ENCODE measurements around the gene SIAH3. TPM values are rescaled to one million over a fixed set of nuclear protein-coding genes. Genes with fewer than 3 reads are reported as not detected.
A peak's percentile ranks its signal among the peaks of the same experiment; 100 is the strongest.

The SIAH3 gene
- total RNA-seq, 6 experiments from 2014 or later: not detected

DNA sequence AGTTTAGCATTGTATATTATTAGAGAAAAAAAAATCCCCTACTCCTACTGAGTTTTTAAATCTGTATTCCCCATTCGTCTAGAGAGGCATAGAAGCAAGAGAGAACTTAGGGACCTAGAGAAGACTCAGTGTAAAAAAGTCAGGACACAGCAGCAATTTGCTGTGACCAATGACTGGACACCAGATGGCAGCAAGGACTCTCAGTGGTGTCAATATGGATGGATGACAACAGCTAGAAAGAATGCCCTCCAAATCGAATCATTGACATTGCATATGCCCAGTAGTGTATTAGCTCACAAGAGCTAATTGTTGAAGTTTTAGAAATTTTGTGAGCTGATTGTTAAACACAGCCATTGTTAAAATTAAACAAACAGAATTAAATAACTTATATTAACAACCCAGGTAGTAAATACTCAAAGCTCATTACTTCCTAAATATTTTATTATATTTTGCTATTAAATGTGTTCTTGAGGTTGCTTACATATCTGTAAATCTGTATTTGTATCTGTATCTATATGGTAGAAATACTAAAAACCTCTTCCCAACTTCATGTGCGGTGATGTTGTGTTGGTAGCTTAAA, 43.9 kb downstream of the SIAH3 start:
- peak; percentile 33 for DNase-seq

DNA sequence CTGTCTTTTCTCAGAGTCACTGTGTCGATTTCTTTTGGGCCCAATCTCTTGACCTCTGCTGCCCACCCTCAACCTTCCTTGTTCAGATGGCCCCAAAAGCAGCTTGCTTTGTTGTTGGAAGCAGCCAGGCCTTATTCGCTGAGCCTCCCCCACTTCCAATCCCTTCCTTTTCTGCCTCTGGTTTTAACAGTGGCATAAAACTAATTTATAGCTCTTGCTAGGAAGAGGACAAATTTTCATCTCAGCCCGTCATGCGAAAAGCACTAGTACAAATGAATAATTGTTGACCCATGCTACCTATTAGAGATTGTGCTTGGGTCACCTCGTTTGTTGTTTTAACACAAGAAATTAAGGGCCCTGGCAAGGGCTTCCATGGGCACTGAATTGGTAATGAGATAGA, 51.1 kb downstream of the SIAH3 start:
- TF ChIP-seq, protein P1, sequence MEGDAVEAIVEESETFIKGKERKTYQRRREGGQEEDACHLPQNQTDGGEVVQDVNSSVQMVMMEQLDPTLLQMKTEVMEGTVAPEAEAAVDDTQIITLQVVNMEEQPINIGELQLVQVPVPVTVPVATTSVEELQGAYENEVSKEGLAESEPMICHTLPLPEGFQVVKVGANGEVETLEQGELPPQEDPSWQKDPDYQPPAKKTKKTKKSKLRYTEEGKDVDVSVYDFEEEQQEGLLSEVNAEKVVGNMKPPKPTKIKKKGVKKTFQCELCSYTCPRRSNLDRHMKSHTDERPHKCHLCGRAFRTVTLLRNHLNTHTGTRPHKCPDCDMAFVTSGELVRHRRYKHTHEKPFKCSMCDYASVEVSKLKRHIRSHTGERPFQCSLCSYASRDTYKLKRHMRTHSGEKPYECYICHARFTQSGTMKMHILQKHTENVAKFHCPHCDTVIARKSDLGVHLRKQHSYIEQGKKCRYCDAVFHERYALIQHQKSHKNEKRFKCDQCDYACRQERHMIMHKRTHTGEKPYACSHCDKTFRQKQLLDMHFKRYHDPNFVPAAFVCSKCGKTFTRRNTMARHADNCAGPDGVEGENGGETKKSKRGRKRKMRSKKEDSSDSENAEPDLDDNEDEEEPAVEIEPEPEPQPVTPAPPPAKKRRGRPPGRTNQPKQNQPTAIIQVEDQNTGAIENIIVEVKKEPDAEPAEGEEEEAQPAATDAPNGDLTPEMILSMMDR (IDR thresholded peaks at IDR 0.05): no peak
- H3K27ac Mint-ChIP-seq: no peak overlapping the region
- no peak overlapping the region for H3K4me3 Mint-ChIP-seq
- DNase-seq: no peak
- peaks cover 12% of the 10 kb centered on the region; the same call in 1 of the 2 replicates for H3K27me3 Mint-ChIP-seq (ENCODE audit: insufficient read depth)
- H3K4me1 Mint-ChIP-seq (ENCODE audit: low read depth): no peaks in the 10 kb centered on the region
- H3K9me3 Mint-ChIP-seq: no peaks in the 10 kb centered on the region; the same call in 1 of the 2 replicates
- H3K36me3 Mint-ChIP-seq (ENCODE audit: low read depth): no peaks in the 10 kb centered on the region

More for the DNA sequence above, 43.9 kb downstream of the SIAH3 start:
- TF ChIP-seq, protein P1 (IDR thresholded peaks at IDR 0.05): peak; percentile 71
- H3K4me1 Mint-ChIP-seq (ENCODE audit: low read depth): no peaks in the 10 kb centered on the region
- H3K27ac Mint-ChIP-seq: no peak overlapping the region
- H3K36me3 Mint-ChIP-seq (ENCODE audit: low read depth): no peaks in the 10 kb centered on the region
- no peak overlapping the region for H3K4me3 Mint-ChIP-seq
- H3K9me3 Mint-ChIP-seq: no peaks in the 10 kb centered on the region; the same call in 1 of the 2 replicates
- H3K27me3 Mint-ChIP-seq (ENCODE audit: insufficient read depth): peaks cover 1% of the 10 kb centered on the region

DNA sequence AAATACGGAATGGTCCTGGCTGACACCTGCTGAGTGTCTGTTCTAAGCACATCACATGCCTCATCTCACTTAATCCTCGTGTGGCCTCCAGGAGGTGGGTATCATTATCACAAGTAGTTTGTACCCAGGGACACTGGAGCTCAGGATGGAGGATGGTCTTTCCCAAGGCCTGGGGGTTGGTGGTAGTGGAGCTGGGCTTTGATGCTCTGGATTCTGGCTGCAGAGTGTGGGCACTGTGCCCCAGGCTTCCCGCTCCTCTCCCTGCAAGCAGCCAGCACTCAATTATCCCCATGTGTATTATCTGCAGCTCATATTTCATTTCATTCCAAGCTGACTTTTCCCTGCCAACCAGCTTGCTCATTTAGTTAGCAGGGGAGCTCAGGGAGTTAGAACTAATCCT, 52.1 kb downstream of the SIAH3 start:
- DNase-seq: no peak
- H3K36me3 Mint-ChIP-seq (ENCODE audit: low read depth): no peaks in the 10 kb centered on the region
- TF ChIP-seq, protein P1 (IDR thresholded peaks at IDR 0.05): no peak
- no peak overlapping the region for H3K27ac Mint-ChIP-seq
- H3K4me1 Mint-ChIP-seq (ENCODE audit: low read depth): no peaks in the 10 kb centered on the region
- peaks cover 13% of the 10 kb centered on the region for H3K27me3 Mint-ChIP-seq (ENCODE audit: insufficient read depth)
- H3K4me3 Mint-ChIP-seq: no peak overlapping the region
- H3K9me3 Mint-ChIP-seq: no peaks in the 10 kb centered on the region

DNA sequence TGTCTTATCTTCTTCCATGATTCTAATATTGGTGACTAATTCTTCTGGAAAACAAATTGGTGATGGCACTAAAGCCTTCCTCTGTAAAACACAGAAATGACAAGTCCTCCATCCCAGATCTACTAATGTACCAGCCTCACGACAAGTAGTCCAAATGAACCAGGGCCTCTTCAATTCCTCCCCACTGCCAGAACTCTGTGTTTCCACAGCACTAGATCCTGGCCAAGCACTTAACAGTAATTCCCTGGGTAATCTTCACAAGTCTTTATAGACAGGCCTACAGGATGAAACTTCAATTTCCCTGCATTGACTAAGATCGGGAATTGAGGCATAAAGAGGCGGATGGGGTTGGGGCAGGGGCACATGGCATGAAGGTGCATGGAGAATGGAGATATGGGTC, 52.7 kb downstream of the SIAH3 start:
- H3K27ac Mint-ChIP-seq: no peak overlapping the region
- no peak overlapping the region for H3K4me3 Mint-ChIP-seq
- DNase-seq: no peak
- TF ChIP-seq, protein P1 (IDR thresholded peaks at IDR 0.05): no peak
- H3K4me1 Mint-ChIP-seq (ENCODE audit: low read depth): no peaks in the 10 kb centered on the region
- no peaks in the 10 kb centered on the region for H3K9me3 Mint-ChIP-seq
- H3K36me3 Mint-ChIP-seq (ENCODE audit: low read depth): no peaks in the 10 kb centered on the region
- peaks cover 13% of the 10 kb centered on the region for H3K27me3 Mint-ChIP-seq (ENCODE audit: insufficient read depth)

DNA sequence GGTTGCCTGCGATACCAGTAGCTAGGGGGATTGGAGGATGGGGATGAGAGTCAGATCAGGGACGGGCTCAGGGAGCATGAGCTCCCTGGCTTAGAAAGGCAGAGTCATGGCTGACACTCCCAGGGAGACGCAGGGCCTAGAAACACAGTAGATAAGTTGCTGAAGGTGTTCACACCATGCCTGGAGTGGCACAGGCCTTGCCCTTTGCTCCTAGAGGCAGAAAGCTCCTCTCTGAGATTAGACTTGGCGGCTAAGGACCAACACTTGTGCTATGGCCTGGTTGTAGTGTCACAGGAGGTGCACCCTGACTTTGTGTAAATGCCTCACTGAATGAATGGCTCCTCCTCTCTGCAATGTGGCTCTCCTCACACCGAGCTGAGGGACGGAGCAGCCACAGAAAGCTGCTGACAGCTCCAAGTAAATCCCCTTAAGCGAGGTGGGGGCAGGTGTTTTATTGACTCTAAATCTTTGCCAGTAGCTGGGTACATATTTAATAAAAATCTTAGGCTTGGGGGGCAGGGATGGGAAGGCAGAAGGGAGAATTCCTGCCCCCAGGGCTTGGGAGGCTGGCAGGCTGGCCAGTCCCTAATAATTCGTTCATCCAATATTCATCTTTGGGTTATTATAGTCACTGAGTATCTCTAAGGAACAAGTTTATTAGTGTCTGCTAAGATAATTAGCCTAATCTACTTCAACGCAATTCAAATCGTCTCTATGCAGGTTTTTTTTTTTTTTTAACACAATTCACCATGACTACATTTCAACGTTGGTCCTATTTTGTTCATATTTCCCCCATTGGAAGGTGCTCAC, 54.9 kb downstream of the SIAH3 start:
- H3K36me3 Mint-ChIP-seq (ENCODE audit: low read depth): no peaks in the 10 kb centered on the region
- no peaks in the 10 kb centered on the region for H3K9me3 Mint-ChIP-seq
- TF ChIP-seq, protein P1 (IDR thresholded peaks at IDR 0.05): no peak
- H3K4me3 Mint-ChIP-seq: no peak overlapping the region
- no peaks in the 10 kb centered on the region for H3K4me1 Mint-ChIP-seq (ENCODE audit: low read depth)
- H3K27ac Mint-ChIP-seq: no peak overlapping the region
- H3K27me3 Mint-ChIP-seq (ENCODE audit: insufficient read depth): peaks cover 13% of the 10 kb centered on the region
- DNase-seq: no peak

Data from HFFc6 (cell line).